Stimulated activated CD4-positive, alpha-beta T cell treated with anti-CD3 and anti-CD28 coated beads, Interleukin-2, amount 100 ng/mL, for 4 hours (primary cell): Measurements from ENCODE around the gene CFAP97.
"Not testable (repeated sequence)": the region's sequence is repeated elsewhere in the genome, so short reads cannot be mapped to it uniquely, and the experiment has no call there.

ENCODE experiments used
- DNase-seq: peaks from one replicate; pipeline ENCODE4 v3.0.0-alpha.2; 2020; ENCODE audit warnings: low read depth

CFAP97 gene

DNA sequence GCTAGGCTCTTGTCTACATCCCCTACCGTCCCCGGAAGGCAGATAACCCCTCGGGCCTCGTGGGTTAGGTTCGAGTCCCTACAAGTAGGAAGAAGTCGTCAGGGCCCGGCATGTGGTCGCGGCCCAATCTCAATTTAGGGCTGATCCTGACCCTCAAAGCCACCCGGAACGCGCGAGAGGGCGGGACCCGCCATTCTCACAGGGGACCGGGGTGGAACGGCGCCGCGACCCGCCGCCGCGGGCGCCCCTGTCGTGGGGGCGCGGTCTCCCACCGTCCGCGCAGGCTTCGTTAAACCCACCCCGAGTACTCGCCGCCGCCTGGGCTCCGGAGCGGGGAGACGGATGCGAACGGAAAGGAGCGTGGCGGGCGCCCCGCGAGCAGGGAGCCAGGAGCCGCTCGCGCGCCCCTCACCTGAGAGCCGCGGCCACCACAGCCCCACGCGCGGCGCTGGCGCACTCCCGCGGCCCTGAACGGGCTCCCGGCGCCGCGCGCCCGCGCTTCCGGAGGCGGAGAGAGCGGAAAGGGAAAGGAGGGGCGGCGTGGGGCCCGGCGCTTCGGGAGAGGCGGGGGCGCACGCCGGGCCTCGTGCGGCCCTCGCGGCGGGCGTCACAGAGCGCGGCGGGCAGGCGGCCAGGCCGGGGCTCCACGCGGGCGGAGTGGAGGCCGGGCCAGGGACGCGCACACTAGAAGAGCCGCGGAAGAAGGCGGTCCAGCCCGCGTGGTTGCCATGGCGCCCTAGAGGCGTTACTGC, at the start of gene CFAP97:
TSS of gene CFAP97 (minus strand) at position 515 of the 752 bp plus-strand sequence. CDS start 12,804 bp downstream, outside the sequence.
- DNase-seq: peak; percentile 81

DNA sequence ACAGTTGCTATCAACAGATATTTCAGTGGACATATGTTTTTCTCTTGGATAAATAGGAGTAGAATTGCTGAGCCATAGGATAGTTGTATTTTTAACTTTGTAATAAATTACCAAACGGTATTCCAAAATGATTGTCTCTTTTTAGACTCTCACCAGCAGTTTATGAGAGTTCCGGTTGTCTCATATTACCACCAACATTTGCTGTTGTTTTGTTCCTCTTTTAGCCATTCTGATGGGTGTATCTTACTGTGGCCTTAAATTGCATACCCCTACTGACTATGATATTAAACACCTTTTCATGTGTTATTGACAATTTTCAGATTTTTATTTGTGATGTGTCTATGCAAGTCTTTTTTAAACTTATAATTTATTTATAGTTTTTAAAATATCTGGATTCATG, 45.3 kb upstream of the CFAP97 start:
- DNase-seq: no peak

DNA sequence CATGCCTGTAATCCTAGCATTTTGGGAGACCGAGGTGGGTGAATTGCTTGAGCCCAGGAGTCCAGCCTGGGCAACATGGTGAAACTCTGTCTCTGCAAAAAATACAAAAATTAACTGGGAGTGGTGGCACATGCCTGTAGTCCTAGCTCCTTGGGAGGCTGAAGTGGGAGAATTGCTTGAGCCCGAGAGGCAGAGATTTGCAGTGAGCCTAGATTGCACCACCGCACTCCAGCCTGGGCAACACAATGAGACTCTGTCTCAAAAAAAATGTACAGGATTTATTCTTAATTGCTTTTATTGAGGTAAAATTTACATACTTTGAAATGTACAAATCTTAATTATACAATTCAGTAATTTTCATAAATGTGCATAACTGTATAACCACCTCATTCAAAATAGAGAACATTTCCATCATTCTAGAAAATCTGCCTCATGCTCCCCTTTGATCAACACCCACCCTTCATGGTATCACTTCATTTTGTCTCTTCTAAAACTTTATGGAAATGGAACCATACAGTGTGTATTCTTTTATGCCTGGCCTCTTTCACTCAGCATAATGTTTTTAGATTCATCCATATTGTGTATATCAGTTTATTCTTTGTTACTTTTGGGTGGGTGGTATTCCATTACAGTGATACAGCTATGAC, 44.7 kb upstream of the CFAP97 start:
- DNase-seq: no peak

DNA sequence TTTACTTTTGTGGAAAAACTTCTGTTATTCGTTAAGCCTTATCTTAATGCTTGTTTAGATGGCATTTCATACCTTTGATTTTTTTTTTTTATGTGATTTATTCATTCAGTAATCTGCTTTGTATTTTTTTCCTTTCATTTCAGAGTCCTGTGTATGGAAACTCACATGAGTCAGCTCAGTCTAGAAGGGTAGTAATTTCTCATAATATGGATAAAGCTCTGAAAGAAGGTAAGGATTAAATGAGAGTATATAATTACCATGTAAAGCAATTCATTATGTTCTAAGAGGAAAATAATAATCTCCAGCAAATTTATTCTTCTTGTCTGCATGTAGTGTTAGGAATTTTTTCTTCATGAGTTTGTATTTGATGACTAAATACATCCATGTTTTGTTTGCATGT, 43.4 kb upstream of the CFAP97 start:
- no peak for DNase-seq

DNA sequence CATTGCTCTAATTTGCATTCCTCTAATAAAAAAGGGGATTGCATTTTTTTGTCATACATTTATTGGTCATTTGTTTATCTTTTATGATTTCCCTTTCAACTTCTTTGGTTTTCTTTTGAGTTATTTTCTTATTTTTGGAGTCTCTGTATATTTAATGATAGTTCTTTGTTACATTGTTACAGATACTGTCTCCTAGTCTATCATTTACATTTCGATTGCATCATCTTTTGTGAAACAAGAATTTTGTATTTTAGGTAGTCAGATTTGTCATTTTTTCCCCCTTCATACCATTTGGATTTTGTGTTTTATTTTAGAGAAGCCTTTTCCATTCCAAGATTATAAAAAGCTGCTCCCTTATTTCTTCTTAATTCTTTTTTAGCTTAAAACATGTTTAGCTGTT, 42.7 kb upstream of the CFAP97 start:
- DNase-seq: no peak

DNA sequence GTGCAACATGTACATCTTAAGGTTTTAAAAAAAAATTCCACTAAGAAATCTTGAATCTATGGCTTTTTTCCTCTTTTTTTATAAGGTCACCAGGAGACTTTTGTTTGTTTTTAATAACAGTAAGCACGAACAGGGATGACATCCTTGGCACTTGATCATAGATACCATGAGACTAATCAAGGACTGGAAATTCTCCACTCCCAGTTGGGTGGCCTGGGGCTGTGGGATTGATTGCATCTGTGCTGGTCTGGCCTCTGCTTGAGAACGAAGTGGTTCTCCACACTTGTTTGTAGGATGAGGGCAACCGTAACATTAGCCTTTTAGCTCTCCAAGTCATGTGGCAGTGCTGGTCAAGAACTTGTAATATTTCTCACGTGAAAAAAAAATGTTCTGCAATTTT, 41.0 kb upstream of the CFAP97 start:
- DNase-seq: no peak

DNA sequence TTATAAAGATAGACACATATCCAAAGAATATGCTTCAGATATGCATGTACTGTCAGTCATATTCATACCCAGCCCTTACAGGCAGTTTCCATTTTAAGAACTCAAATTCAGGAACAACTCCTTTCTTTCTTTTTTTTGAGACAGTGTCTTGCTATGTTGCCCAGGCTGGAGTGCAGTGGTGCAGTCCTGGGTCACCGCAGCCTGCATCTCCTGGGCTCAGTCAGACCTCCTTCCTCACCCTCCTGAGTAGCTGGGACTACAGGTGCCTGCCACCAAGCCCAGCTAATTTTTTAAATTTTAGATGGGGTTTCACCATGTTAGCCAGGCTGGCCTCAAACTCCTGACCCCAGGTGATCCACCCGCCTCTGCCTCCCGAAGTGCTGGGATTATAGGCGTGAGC, 40.1 kb upstream of the CFAP97 start:
- no peak for DNase-seq

DNA sequence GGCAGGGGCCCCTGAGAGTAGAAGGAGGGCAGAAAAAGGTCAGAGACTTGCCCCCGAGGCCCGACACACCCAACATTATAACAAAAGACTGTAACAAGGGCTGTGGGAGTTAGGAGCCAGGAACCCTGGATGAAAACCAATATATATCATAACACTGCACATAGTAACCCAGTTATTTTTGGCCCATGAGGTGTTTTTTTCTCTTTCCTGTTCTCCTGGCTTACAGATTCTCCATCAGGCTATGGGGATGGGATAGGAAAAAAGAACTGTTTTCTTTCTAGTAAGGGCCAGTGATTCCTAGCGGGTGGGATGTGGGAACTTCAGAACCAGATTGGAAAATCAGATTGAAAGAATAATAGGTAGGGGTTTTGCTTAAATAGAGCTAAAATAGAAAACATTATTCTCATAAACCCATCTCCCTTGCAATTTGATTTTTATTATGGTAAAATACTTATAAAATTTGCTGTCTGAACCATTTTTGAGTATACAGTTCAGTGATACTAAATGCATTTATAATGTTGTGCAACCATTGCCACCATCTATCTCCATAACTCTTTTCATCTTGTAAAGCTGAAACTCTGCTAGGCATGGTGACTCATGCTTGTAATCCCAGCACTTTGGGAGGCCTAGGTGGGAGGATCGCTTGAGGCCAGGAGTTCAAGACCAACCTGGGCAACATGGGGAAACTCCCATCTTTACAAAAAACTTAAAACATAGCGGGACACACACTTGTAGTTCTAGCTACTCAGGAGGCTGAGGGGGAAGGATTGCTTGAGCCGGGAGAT, 39.1 kb upstream of the CFAP97 start:
- no peak for DNase-seq

DNA sequence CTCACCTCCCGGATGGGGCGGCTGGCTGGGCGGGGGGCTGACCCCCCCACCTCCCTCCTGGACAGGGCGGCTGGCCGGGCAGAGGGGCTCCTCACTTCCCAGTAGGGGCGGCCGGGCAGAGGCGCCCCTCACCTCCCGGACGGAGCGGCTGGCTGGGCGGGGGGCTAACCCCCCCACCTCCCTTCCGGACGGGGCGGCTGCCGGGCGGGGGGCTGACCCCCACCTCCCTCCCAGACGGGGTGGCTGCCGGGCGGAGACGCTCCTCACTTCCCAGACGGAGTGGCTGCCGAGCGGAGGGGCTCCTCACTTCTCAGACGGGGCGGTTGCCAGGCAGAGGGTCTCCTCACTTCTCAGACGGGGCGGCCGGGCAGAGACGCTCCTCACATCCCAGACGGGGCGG, 36.7 kb upstream of the CFAP97 start:
- not testable (repeated sequence) for DNase-seq

DNA sequence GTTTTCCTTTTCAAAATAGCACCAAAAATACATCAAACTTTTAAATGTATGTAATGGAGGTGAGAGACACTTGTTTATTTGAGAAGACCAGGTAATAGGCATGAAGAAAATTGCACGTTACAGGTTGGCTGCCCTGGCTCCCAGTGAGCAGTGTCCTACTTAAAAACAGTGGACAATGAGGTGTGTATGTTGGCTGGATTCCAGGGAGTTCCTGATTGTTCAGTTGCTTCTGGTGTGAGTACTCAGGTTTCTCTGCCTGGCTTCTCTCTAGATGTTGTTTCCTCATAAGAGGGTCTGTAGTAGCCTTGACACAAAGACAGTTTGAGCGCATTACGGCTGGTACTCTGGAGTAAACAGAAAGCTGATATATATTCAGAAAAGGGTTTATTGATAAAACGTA, 35.0 kb upstream of the CFAP97 start:
- DNase-seq: no peak

DNA sequence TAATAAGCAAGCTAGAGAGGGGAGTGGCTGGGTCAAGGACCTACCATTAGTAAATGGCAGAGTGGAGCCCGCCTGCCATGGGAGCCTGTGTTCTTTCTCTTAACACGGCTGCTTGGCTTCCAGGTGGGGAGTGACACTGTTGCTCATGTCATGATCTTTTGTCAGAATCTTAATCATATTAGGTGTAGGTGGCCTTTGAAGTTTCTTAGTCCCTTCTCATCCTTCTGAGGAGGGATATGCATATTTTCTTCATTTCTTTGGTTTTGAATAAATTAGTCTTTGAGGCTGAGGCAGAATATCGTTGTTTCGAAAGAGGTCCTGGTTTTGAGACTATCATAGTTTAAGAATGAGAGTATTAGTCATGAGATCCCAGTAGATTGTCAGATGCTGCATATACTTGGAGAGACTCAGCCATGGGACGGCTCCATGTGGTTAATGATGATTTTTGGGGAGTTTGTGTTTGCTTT, 34.4 kb upstream of the CFAP97 start:
- no peak for DNase-seq

DNA sequence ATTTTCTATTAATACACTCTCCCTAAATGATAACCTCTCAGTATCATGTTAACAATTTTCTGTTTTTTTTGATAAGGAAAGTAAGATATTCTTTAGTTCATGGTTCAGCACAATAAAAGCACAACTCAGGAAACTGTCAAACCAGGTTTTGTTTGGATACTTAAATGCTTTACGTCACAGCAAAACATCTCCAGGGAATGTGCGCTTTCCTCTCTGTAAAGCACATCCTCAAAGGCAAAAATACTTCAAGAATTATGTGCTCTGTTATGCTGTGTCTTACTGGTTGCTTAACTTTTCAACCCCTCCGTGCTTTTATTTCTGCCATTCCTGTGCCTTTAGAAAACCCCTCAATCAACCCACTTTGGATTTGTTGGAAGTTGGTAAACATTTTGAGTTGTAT, 33.4 kb upstream of the CFAP97 start:
- no peak for DNase-seq

DNA sequence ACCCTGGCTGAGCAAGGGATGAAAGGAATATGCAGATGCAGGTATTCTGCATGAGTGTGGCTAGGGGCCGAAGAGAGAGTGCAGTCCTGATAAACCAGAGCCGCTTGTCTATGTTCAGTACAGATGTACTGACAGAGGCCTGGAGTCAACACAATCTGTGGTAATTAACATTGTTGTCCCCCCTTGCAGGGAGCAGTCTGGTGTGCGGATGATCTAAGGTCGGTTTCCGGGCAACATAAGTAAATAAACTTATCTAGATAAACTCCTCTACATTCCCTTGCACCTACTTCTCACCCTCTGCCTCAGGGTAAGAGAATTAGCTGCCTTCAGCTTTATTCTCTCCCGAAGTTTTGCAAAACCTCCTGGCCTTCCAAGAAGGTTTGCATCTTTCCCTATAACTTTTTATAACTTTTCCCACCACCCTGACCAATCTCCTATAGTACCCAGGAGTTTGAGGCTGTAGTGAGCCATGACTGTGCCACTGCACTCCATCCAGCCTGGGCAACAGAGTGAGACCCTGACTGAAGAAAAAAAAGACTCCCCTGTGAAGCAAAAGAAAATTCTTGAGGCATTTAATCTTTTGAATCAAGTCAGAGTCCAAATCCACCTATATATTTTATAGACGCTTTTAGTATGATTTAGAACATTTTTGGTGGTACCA, 32.2 kb upstream of the CFAP97 start:
- DNase-seq: no peak

DNA sequence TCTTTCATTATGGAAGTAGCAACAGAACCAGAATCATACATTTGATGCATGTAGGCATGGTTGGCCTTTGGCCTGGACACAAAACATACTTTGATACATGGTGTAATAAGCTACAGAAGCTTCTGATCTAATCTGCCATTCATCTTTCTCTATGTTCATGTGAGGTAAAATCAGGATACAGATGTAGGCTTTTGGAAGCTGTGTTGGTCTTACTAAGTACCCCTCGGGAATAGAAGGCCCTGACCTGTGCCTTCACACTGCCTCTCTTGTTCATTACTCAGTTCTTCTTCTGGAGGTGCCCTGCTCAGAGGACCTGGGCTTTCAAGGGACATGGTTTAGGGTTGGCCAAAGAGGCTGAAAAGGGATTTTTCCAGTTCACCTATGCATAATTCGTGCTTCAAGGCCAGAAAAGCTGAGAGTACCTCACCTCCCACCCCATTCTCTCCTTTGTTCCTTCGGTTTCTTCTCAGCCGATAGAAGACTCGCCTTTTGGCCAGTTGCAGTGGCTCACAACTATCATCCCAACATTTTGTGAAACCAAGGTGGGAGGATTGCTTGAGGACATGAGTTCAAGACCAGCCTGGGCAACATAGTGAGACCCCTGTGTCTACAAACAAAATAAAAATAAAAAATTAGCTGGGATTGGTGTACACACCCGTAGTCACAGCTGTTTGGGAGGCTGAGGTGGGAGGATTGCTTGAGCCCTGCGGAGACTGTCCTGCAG, 31.5 kb upstream of the CFAP97 start:
- no peak for DNase-seq

DNA sequence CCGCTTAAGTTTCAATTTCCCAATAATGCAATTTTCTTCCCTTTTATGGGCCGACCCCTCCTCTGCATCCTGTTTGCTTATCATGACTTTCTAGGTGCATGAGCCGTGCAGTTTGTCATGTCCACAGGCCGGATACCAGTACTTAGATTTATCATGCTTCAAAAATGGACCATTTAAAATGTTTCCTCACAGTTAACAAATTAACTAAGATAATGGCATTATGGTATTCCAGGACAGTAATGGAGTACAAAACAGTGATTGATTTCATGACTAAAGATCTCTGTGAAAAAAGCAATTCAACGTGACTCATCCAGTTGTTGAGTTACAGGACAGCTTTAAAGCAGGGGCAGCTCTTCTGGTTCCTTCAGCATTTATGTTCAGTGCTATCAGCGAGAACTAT, 28.6 kb upstream of the CFAP97 start:
- no peak for DNase-seq

DNA sequence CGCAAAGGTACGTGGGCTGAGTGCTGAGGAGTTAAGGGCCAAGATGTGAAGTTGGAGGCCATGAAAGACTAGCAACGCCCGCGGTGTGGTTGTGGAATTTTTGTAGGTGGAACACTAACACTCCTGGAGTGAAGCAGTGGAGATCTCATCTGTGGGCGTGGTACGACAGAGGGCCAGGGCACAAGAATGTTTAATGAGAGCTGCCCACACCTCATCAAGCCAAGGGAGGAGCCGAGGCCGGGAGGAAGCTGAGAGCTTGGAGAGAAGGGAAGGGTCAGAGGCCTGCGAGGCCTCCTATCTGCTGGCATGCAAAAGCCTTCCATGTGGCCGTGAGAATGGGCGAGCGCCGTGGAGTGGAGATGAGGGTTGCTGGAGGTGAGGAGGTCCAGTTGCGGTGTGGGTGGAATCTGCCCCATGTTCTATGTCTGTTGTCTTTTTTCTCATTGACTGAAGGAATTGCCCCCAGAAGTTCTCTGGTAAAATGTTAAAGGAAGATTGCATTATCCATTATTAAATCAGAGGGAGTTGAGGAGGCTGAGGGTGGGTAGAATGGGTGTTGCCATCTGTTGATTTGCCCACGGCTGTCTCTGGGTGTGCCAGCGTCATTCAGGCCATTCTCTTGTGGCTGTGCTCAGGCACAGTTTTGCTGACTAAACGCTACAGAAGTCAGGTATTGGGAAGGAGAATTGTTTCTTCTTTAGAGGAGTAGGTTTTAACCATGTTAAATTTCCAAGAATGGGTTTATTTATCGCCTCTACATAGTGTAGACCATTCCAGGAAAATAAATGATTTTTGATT, 25.4 kb upstream of the CFAP97 start:
- DNase-seq: no peak

DNA sequence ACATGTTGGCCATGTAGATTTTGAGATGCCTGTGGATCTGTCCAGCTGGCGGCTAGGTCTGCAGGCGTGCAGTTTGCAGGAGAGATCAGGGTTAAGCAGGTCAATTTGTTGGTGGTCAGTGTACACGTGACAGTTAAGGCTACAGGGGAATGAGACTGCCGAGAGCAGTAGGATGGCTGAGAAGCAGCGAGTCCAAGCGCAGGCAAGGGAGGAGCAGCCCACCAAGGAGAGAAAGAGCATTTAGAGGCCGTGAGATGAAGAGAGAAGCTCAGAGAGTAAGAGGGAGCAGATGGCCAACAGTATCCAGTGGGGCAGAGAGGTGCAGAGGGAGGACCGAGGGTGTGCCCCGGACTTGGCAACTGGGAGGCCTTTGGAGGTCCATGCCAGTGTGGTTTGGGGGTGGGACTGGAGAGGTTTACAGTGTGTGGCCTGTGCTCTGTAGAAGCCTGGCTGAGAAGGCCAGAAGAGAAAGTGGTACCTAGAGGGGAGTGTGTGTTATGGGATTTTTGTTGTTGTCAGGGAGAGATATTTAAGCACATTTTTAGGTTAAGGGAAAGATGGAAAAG, 24.0 kb upstream of the CFAP97 start:
- no peak for DNase-seq

DNA sequence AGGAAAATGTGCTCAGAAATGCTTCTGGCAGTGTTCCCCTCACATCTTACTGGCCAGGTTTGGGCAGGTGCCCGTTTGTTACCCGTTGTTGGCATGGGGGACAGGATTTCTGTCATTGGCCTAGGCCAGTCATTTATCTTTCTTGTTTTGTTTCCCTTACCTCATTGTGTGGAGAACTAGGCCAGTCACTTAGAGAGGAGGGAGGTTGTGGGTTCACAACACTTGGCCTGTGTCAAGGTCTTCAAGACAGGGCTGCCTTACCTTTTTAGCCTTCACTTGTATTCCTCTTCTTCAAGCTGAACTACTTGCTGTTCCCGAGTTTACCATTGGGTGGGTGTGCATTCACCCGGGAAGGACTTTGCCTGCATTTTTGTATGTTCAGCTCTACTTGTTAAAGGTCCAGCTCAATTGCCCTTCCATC, 23.3 kb upstream of the CFAP97 start:
- no peak for DNase-seq

DNA sequence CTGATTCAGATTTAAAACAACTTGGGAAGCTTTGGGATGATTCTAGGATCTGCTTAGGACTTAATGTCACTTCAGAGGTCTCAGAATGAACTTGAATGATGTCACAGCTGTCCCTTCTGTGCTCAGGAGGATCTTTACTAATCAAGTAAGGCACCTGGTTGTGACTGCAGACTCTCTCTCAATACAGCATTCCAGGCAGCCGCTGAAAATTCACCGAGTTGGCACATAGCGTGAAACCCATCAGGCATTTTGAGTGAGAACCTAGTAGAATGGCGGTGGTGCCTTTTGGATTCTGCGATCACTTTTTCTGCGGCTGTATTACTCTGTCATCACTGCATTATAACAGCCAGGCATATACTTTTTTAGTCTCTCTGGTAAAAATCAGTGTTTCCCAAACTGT, 22.1 kb upstream of the CFAP97 start:
- DNase-seq: no peak

DNA sequence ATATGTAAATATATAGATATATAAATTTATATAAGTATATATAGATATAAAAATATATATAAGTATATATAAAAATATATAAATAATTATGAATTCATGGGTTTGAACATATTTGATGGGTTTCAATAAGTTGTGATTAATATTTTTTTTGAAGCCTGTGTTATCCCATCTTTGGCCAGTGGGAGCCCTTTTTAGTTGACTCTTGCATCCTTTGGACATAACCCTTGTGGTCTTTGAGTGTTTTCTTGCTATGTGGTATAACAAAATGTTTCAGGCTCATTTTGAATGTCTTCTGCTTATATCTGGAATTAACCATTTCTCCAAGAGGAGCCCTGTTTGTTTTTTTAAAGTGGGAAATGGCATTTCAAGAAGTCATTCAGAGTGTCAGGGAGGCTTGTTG, 20.8 kb upstream of the CFAP97 start:
- DNase-seq: no peak

DNA sequence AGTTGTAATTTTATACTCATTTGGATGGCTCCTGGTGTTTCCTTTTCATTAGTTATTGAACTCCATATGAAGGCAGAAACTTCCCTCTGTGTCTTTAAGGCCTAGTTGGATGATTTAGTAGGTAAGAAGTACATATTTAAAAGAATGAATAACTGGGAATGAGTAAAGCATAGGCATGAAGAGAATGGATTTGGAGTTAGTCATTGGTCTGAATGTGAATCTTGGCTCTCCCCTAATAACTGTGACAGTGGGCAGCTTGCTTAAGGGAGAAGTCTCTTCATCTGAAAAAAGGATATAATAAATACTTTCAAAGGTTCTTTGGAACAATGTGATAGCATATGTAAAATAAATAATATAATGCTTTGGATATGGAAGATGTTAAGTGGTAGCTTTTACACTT, 18.8 kb upstream of the CFAP97 start:
- DNase-seq: no peak
